Measurements from ENCODE around the gene NPY4R2. TPM values are rescaled to one million over a fixed set of nuclear protein-coding genes. Genes with fewer than 3 reads are reported as not detected.
"Not testable (repeated sequence)": the region's sequence is repeated elsewhere in the genome, so short reads cannot be mapped to it uniquely, and the experiment has no call there.

The NPY4R2 gene, protein sequence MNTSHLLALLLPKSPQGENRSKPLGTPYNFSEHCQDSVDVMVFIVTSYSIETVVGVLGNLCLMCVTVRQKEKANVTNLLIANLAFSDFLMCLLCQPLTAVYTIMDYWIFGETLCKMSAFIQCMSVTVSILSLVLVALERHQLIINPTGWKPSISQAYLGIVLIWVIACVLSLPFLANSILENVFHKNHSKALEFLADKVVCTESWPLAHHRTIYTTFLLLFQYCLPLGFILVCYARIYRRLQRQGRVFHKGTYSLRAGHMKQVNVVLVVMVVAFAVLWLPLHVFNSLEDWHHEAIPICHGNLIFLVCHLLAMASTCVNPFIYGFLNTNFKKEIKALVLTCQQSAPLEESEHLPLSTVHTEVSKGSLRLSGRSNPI
- not detected for total RNA-seq

DNA sequence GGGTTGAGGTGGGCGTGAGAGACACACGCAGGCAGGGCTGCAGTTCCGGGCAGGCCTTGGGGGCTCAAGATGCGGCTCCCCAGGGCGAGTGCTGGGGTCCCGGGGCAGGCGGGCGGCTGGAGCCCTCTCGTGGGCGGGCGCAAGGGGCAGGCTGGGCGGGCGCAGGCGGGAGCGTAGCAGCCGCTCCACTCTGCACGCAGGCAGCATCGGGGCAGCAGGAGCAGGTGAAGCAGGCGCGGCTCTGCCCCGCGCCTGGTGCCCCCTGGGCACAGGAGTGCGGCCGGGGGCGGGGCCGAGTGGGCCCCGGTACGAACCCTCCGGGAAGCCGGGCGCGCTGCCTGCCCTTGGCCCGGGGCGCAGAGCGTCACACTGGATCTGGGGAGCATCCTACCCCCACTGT, at the start of gene NPY4R2:
NPY4R2 (plus strand) TSS at position 188 of the 400 bp plus-strand sequence. CDS start 3,326 bp downstream, outside the sequence.
- DNase-seq, result not testable (repeated sequence)

DNA sequence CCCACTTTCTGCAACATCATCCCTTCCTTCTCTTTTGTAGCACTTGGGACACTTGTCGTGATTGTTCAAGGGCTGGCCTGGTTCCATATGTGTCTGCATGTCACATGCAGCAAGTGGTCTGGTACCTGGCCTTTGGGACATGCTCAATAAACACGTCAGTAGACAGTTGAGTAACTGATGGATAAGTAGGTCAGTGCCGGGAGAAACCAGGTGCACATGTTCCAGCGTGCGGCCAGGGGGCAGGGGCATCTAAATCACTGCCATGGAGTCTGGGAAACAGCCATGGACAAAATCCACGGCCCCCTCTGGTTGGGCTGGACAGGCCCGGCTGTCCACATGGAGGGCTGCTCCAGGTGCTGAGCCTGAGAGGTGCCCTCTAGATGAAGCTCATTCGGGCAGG, 47.6 kb upstream of the NPY4R2 start:
- not testable (repeated sequence) for DNase-seq

DNA sequence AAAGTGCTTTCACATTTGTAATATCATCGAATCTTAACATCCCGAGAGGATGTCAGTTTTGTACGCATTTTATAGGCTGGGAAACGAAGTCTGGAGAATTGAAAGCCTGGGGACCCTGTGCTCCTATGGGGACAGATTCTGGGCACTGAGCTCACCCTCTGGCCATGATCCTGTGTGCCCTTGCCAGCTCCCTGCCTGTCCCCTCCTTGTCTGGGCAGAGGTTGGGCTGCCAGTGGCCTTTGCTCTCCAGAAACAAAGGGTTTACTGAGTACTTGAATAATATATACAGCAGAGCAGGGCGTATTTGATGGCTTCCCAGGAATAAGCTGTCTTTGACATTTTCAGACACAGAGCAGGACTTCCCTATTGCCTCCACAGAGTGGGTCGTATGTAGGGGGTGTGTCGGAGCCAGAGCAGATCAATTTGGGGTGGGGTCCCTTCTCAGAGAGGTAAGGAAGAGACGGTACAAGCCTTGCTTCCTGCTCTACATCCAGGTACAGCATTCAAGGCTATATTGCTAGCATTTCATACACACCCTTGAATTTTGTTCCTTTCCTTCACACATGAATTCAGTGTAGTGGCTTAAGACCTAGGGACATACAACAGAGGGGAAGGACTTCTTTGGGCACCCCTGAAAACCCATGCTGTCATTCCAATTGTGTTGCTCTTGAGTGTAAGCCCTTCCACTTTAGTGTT, 46.8 kb upstream of the NPY4R2 start:
- not testable (repeated sequence) for DNase-seq

DNA sequence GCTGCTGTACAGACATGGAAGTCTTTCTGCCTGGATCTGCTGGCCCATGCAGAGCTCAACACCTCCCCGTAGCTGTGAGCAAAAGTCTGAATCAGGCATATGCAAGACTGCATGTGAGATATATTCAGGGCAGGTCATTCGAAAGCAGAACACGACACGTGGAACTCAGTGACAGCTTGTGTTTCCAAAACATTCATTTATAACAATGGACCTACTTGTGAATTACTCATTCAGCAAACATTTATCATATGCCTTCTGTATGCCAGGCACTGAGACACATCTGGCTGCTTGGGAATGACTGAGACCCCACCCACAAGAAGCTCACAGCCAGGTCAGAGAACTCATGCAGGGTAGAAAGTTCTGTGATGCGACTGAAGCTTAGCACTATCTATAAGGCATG, 46.2 kb upstream of the NPY4R2 start:
- not testable (repeated sequence) for DNase-seq

DNA sequence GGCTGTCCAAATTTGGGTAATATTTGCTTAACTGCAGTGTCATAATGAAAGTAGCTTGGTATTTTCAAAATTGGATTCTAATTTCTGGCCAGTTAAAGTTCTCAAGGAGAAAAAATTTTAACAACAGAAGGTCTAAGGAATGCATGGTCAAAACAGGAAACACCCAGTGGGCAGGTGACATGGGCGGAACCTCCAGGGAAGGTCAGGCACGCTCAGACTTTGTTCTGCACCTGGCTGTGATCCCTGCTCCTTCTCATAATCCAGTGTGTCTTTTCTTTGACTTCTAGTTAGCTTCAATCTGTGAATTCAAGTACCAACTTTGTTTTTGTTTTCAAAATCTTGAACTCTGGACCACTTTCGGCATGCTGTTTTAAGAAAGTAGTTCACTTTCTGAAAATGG, 34.2 kb upstream of the NPY4R2 start:
- not testable (repeated sequence) for DNase-seq

DNA sequence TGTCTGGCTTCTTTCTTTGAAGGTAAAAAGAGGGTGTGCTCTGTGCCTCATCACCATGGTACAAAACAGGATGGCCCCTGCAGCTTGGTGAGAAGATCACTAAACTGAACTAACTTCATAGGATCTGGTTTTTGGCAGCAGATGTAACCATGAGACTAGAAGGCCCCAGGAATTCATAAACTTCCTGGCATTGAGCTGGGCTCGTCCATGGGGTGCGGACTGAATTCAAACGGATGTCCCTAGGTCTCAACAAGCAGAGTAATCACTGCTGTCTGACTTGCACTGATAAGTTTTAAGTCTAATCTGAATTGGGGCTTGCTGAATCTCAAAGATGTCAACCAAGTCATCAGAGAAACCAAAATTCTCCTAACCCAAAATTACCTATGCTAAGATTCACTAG, 33.5 kb upstream of the NPY4R2 start:
- DNase-seq, result not testable (repeated sequence)

DNA sequence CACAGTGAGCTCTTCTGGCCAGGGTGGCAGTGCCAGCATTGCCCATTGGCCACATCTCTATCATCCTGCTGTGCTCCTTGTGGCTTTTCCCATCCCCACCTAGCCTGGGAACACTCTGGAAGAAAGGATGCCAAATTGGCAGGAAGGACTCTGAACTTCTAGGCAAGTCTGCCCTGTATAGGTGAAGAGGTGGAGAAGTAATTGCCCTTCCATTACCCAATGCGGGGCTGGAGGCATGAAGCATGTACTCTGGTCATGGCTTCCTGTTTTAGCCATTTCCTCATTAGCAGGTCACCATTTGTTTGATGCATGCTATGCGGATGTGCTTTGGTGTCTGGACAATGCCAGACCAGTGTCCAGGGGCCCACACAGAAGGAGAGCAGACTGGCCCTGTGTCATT, 32.1 kb upstream of the NPY4R2 start:
- DNase-seq, result not testable (repeated sequence)

DNA sequence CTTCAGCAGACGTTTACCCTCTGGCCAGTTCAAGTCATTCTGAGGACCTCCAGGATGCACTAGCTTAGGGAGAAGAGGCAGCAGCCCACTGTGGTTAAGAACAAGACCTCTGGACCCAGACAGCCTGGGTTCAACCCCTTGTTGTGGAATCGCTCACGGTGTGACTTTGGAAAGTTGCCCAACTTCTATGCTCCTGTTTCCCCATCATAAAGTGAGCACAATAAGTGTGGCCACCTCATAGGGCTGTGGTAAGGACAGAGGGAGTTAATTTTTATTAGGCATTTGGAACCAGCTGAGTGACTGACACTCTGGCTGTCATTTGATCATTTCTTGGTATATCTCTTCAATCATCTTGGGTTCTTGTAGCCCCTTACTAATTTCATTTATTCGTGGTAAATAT, 31.6 kb upstream of the NPY4R2 start:
- DNase-seq, result not testable (repeated sequence)

DNA sequence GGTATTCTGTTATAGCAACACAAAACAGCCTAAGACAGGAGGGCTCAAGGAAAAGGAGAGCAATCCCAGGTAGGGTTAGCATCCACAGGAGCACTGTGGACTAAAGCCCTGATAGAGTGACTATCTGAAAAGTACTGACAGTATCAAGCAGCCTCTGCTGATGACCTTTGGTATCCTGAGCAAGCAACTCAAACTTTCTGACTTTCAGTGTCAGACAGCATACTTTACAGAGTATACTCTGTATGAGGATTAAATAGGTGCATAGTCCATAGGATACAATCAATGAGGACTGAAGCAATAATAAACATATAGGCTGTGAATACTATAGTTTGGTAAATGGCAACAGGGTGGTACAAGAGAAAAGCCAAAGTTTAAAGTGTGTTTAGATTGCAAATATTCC, 27.7 kb upstream of the NPY4R2 start:
- DNase-seq, result not testable (repeated sequence)

DNA sequence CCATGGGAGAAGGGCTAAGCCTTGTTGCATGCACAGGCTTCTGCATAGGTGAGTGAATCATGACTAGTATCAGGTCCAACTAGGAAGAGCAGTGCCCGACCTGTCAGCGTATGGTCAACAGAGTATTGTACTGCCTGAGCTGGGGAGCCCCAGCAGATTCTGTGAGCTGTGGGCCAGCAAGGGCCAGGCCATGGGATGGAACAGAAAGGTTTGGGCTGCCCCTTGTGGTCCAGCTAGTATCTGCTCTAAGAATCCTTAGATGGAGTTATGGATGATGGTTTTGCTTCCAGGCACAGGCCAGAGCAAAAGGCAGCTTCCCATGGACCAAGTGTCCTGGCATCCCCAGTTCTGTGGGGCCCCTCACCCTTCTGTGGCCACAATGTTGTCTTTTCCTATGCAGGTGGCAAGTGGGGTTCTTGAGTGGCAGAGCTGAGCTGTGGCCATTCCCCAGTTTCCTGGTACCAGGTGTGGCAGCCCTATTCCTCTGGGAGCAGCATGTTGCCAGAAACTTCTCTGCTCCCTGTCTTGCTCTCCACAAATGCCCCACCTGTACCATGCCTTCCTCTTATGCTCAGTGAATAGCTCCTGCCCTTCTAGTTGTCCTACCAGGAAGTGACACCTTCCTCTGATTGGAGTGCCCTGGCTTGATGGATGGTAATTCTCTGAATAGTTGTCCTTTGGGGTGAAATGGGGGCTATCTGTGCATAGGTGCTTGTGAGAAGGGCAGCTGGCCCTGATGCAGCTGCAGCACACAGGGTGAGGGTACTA, 25.8 kb upstream of the NPY4R2 start:
- DNase-seq, result not testable (repeated sequence)

DNA sequence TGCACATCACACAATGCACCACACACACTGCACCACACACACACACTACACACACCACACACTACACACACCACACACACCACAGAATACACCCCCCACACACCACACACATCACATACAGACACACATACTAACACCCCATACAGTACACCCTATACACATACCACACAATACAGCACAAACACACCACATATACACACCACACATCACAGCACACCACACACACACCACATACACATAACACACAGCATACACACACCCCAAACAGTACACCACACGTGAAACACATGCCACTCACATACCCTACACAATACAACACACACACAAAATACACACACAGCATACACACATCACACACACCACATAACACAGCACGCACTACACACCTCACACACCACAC, 23.9 kb upstream of the NPY4R2 start:
- DNase-seq, result not testable (repeated sequence)

DNA sequence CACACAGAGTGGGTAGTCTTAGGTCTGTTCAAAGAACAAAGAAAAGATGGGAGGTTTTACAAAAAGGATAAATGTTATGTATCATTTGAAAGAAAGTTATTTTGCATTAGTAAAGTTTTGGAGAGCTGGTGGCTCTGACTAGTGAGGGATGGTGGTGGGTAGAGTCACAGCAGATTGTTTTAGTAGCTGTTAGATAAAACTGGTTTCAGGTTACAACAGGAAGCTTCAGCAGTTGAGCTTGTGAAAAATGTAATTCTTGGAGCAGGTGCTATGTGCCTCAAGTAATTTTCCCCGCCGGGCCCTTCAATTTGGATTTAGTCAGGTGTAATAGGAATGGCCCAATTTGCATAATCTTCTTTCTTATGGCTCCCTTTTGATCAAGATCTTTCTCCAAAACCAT, 20.6 kb upstream of the NPY4R2 start:
- DNase-seq, result not testable (repeated sequence)

DNA sequence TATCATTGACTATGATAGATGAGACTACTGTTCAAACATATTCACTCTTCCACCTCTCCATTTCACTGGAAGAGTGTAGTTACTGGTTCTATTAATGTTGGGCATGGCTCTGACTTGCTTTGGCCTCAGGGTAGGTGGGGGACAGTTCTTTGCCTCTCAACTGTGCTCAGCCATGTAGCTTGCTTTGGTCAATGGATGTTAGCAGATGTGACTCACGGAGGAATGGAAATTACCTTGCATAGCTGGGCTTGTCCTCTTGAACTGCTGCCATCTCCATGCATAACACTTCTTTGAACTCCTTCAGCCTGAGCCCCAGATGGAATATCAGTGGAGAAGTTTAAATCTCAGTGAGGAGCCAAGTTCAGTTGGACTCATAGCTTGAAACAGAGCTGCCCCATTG, 9.1 kb upstream of the NPY4R2 start:
- DNase-seq, result not testable (repeated sequence)

DNA sequence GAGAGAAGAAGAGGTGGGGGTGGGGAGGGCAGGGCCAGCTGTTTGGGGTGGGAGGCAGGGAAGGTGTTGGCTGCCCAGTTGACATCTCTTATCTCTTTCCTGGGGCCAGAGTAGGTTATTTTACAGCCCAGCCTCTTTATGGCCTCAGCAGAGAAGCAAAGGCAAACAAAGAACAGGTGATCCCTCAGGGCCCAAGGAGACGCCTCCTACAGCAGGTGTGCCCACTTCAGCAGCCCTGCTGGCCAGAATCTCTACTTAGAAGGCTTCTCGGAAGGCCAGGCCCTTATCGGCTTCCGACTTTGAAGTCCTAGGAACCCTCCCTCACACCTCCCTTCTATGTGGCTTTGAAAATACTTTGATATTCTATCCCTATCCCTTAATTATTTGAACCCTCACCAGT, 8.0 kb upstream of the NPY4R2 start:
- DNase-seq, result not testable (repeated sequence)

DNA sequence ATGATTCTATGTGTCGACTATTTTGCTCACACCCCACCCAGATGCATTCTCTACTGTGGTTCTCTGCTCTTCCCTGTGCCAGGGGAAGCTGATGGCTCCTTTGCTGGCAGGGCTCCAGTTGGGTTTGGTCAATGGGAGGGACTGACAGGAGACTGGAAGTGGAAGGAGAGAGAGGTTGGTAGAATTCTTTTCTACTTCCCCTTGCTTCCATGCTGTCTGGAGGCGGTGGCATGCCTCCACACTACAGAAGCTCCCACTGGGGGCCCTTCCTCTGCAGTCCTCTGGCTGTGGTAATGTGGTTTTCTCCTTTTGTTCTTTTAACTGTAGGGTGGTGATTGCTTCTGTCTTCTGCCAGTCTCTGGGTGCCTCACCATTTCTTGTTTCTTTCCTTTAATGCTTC, 4.4 kb upstream of the NPY4R2 start:
- DNase-seq, result not testable (repeated sequence)

DNA sequence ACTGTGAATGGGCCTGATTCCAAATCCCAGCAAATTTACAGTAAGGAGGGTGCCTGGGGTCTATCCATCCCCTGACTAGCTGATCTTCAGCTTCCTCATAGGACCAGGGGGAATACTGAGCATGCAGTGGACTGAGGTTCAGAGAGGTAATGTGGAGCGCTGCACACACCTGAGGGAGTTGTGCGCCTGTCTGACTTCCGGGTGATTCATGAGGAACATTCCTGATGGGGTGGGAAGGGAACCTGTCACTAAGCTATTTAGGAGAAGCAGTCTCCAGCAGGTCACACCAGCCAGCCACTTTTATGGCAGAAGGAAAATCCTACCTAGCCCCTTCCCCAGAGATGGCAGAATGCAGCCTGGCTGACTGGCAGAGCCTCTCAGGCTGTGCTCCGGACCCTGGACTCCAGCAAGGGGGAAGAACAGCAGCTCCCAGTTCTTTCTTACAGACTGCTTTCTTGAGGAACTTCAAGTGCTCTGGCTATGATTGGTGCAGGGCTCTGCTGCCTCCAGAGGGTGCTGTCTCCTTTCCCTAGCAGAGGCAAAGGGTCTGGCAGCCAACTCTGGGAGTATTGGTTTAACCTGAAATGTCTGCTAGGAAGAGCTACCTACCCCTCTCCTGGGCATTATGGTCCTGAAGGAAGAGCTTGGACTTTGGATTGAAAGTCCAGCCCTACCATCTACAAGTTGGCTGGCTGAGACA, 2.5 kb upstream of the NPY4R2 start:
- not testable (repeated sequence) for DNase-seq

DNA sequence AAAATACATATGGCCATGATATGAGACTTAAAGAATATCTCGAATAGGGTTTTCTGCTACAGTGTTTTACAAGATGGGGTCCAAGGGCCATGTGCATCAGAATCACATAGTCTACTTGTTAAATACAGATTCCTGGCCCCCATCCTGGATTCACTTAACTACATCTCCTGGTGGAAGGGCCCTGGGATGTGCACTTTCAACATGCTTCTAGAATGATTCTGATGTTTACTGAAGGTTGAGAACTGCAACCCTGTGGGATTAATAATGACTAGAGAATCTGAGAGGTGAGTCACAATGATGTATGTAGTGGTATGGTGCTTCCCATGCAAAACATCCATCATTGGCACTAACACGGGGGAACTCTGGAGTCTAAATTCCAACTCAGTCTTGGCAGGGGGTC, 2.1 kb downstream of the NPY4R2 start:
- DNase-seq, result not testable (repeated sequence)

DNA sequence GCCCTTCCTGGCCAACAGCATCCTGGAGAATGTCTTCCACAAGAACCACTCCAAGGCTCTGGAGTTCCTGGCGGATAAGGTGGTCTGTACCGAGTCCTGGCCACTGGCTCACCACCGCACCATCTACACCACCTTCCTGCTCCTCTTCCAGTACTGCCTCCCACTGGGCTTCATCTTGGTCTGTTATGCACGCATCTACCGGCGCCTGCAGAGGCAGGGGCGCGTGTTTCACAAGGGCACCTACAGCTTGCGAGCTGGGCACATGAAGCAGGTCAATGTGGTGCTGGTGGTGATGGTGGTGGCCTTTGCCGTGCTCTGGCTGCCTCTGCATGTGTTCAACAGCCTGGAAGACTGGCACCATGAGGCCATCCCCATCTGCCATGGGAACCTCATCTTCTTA, 4.0 kb downstream of the NPY4R2 start:
- not testable (repeated sequence) for DNase-seq

DNA sequence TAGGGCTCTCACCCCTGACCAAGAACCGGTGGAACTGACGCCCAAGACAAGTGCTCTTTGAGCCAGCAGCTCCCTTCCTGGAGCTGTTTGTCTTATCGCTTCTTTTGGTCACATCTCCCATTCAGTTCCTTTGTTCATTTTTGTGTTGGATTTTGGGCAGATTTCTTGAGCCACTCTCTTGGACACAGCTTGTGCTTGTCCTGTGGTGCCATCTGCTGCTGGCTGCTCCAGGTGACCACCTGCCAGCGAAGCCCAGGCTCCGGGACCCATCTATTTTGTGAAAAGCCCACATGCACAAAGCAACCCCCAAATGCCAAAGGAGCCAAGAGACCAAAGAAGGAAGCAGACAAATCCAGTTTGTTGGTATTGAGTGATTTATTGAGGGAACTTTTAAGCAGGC, 6.2 kb downstream of the NPY4R2 start:
- not testable (repeated sequence) for DNase-seq

DNA sequence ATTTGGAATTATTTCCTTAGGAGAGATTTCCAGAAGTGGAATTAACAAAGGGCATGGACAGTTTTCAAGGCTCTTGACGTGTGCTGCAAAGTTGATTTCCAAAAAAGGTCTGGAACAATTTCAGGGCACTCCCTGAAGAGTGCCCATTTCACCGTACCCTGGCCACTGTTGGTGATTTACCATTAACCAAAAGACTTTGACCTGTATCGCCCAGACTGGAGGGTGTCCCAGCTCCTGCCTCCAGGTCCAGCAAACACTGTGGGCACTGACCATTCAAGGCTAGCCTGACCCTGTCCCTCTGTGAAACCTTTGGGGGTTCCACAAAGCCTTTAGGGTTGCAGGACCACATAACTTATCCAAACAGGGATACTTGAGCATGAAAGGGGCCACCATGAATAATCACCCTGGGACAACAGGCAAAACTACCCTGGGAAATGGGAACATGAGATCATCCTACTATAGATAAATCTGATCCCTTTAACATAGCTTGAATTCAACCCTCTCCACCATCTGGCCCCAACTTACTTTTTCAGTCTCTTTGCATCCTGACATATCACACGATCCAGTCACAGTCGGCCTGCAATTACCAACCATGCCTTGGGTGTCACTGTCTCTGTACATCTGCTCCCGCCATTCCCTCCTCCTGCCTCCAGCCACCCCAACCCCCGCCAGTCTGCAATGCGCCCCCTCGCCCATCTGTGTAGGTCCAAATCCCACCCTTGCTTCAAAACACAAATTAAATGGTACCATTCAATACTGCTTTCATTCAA, 8.9 kb downstream of the NPY4R2 start:
- not testable (repeated sequence) for DNase-seq

DNA sequence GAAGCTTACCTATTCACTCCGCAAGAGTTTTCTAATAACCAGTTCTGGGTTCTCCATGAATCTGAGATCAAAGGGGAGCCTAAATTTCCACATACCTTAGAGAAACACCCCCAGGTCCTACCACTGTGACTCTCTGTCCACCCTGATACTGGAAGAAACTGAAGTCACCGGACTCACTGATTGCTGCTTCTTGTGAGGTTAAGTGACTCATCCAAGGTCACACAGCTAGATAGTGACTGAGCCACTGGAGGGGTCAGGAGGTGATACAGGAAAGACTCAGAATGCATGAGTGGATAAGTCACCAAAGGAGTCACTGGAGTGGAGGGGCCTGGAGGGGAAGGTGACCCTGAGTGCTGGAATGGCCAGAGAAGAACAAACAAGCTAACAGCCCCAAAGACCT, 9.8 kb downstream of the NPY4R2 start:
- not testable (repeated sequence) for DNase-seq

DNA sequence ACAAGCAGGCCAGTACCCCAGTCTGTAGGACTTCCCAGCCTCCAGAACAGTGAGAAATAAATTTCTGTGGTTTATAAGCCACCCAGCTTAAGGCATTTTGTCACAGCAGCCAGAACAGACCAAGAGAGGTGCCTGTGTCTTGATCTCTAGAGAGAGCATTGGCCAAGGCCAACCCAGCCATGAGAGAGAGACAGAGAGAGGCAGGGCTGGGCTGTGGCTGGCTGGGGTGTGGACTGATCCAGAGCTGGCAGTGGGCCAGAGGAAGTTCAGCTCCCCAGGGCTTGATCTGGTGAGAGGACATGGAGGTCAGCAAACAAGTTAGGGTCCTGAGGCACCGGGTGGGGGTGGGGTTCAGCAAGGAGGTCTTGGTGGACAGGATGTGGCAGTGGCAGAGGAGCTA, 14.4 kb downstream of the NPY4R2 start:
- not testable (repeated sequence) for DNase-seq
